ENCODE data around the gene MGST2. TPM values are rescaled to one million over a fixed set of nuclear protein-coding genes. Genes with fewer than 3 reads are reported as not detected.

MGST2 gene
- total RNA-seq, 1 experiment from 2014 or later = 39.0 TPM

DNA sequence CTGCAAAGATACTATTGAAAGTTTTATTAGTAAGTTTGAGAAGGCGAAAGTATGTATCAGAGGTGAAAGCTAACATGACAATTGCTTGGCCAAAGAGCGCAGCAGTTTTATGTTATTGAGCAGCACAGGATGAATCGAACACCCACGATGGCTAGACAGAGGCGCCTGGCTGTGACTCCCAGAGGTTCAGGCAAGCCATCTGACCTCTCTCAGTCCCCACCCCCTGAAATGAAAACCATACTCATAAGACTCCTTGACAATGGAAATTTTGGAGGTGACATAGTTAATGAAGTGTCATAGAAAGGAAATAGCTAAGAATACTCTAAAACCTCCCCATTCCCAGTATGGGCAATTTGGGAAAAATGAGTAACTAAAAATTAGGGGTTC lies 70.6 kb downstream of the MGST2 start:
- intact Hi-C loops (cut with micrococcal nuclease) = loop anchor here (5.0 to 10.0 kb wide), 4 partner anchors 169 to 689 kb away; partner anchors contain the start of gene CLGN
- Histone ChIP-seq H3K79me2 (ENCODE audit: low read length) (no peaks in the 10 kb centered on the region), H3K4me1 (ENCODE audit: insufficient read depth, low read length) (peaks cover 17% of the 10 kb centered on the region), H3K4me2 (ENCODE audit: low read length) (no peak overlapping the region), H3K9me2 (replicated peaks; ENCODE audit: low read length) (no peaks in the 10 kb centered on the region), H2AFZ (ENCODE audit: low read length) (no peak overlapping the region), H3K9me3 (ENCODE audit: low read length) (no peaks in the 10 kb centered on the region), H3K27me3 (ENCODE audit: low read length) (no peaks in the 10 kb centered on the region), H3K27ac (ENCODE audit: low read length) (no peak overlapping the region), H3F3A (ENCODE audit: low read length, unreplicated experiment) (no peaks in the 10 kb centered on the region), H4K20me1 (ENCODE audit: low read length) (no peaks in the 10 kb centered on the region), H3K4me3 (ENCODE audit: low read length) (no peak overlapping the region), H3K36me3 (ENCODE audit: low read depth, low read length) (no peaks in the 10 kb centered on the region), H3K9ac (ENCODE audit: low read length) (no peak overlapping the region)
- ChIA-PET CTCF (no interaction called here), POLR2A (ENCODE audit: unreplicated experiment) (interaction anchor here (0.6 kb wide), 2 partner anchors 13 to 70 kb away, joined by 4 to 17 read pairs; no protein-coding TSS in a partner anchor)
- DNase-seq = no peak
- ATAC-seq = no peak
- TF ChIP-seq, protein P1, sequence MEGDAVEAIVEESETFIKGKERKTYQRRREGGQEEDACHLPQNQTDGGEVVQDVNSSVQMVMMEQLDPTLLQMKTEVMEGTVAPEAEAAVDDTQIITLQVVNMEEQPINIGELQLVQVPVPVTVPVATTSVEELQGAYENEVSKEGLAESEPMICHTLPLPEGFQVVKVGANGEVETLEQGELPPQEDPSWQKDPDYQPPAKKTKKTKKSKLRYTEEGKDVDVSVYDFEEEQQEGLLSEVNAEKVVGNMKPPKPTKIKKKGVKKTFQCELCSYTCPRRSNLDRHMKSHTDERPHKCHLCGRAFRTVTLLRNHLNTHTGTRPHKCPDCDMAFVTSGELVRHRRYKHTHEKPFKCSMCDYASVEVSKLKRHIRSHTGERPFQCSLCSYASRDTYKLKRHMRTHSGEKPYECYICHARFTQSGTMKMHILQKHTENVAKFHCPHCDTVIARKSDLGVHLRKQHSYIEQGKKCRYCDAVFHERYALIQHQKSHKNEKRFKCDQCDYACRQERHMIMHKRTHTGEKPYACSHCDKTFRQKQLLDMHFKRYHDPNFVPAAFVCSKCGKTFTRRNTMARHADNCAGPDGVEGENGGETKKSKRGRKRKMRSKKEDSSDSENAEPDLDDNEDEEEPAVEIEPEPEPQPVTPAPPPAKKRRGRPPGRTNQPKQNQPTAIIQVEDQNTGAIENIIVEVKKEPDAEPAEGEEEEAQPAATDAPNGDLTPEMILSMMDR (conservative IDR thresholded peaks at IDR 0.05; ENCODE audit: low read depth, low read length) = no peak
- no peak for TF ChIP-seq EZH2 (IDR thresholded peaks at IDR 0.05; ENCODE audit: low read length, unreplicated experiment)
- no peak for TF ChIP-seq EZH2phosphoT487 (IDR thresholded peaks at IDR 0.05; ENCODE audit: borderline replicate concordance, low read length)
- BruUV-seq (replicated peaks) = no TSS peak

DNA sequence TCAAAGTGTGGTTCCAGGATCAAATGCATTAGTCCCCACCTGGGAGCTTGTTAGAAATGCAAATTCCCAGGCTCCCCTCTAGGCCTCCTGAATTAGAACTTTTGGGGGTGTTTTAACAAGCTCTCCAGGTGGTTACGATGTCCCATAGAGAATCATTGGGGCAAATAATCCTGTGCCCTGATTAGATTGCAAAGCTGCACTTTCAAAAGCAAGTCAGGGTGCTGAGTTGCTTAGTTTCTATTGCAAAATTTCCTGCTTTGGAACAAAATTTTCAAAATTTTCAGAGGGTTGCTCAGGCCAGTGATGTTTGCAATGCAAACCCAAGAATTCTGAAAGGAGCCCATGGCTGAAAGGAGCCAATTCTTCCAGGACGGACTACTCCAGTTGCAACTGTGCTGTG lies 71.0 kb downstream of the MGST2 start:
- ATAC-seq = no peak
- no peaks in the 10 kb centered on the region for H3K27me3 ChIP-seq (ENCODE audit: low read length)
- no peaks in the 10 kb centered on the region for H3F3A ChIP-seq (ENCODE audit: low read length, unreplicated experiment)
- peaks cover 18% of the 10 kb centered on the region for H3K4me1 ChIP-seq (ENCODE audit: insufficient read depth, low read length)
- BruUV-seq (replicated peaks) = no TSS peak
- H3K4me2 ChIP-seq (ENCODE audit: low read length) = no peak overlapping the region
- no peaks in the 10 kb centered on the region for H3K9me2 ChIP-seq (replicated peaks; ENCODE audit: low read length)
- no peaks in the 10 kb centered on the region for H4K20me1 ChIP-seq (ENCODE audit: low read length)
- TF ChIP-seq, protein P1 (conservative IDR thresholded peaks at IDR 0.05; ENCODE audit: low read depth, low read length) = no peak
- TF ChIP-seq EZH2phosphoT487 (IDR thresholded peaks at IDR 0.05; ENCODE audit: borderline replicate concordance, low read length) (no peak), EZH2 (IDR thresholded peaks at IDR 0.05; ENCODE audit: low read length, unreplicated experiment) (no peak)
- H2AFZ ChIP-seq (ENCODE audit: low read length) = no peak overlapping the region
- DNase-seq = no peak
- ChIA-PET POLR2A (ENCODE audit: unreplicated experiment) (interaction anchor here (0.6 kb wide), 2 partner anchors 12 to 70 kb away, joined by 4 to 17 read pairs; no protein-coding TSS in a partner anchor), CTCF (no interaction called here)
- H3K27ac ChIP-seq (ENCODE audit: low read length) = no peak overlapping the region
- H3K79me2 ChIP-seq (ENCODE audit: low read length) = no peaks in the 10 kb centered on the region
- H3K9me3 ChIP-seq (ENCODE audit: low read length) = no peaks in the 10 kb centered on the region
- intact Hi-C loops (cut with micrococcal nuclease) = loop anchor here (5.0 to 10.0 kb wide), 4 partner anchors 168 to 688 kb away; partner anchors contain the start of gene CLGN
- H3K36me3 ChIP-seq (ENCODE audit: low read depth, low read length) = no peaks in the 10 kb centered on the region
- H3K9ac ChIP-seq (ENCODE audit: low read length) = no peak overlapping the region
- H3K4me3 ChIP-seq (ENCODE audit: low read length) = no peak overlapping the region

DNA sequence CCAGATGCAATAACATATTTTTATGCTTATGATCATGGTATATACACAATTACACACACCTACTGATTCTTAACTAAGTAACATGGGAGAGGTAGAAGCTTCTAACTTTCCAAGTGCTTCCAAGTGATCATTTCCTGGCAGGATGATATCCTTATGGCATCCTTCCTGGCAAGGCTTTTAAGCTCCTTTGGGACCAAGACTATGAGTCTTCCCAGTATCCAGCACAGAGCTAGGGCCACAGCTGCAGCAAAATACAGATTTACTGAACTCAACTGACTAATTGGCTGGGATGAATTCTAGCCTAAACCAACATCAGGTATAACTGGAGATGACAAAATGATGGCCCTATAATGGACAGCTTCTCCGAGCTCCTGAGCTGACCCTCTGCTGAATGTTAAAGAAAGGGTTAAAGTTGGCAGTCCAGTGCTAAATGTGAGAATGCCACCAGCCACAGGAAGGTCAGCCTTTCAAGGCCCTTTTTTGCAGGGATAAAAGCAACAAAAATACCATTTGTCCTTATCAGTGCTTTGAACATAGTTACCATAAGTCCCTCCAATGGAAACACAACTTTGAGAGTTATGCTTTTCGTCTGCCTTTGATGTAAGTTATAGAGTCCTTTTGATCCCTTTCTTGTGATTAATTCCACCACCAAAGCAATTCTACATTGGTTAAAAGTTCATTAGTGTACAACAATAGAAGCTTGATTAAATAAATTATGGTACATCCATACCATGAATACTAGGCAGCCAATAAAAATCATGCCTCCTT lies 73.4 kb downstream of the MGST2 start:
- TF ChIP-seq EZH2 (IDR thresholded peaks at IDR 0.05; ENCODE audit: low read length, unreplicated experiment) = no peak
- TF ChIP-seq EZH2phosphoT487 (IDR thresholded peaks at IDR 0.05; ENCODE audit: borderline replicate concordance, low read length) = no peak
- TF ChIP-seq, protein P1 (conservative IDR thresholded peaks at IDR 0.05; ENCODE audit: low read depth, low read length) = no peak
- Histone ChIP-seq H3K27me3 (ENCODE audit: low read length) (no peaks in the 10 kb centered on the region), H3K79me2 (ENCODE audit: low read length) (no peaks in the 10 kb centered on the region), H3K9me3 (ENCODE audit: low read length) (no peaks in the 10 kb centered on the region), H3K4me2 (ENCODE audit: low read length) (no peak overlapping the region), H3K9me2 (replicated peaks; ENCODE audit: low read length) (no peaks in the 10 kb centered on the region), H3K4me3 (ENCODE audit: low read length) (no peak overlapping the region), H3K27ac (ENCODE audit: low read length) (no peak overlapping the region), H2AFZ (ENCODE audit: low read length) (no peak overlapping the region), H3K4me1 (ENCODE audit: insufficient read depth, low read length) (peaks cover 20% of the 10 kb centered on the region), H3F3A (ENCODE audit: low read length, unreplicated experiment) (no peaks in the 10 kb centered on the region), H3K9ac (ENCODE audit: low read length) (no peak overlapping the region), H3K36me3 (ENCODE audit: low read depth, low read length) (no peaks in the 10 kb centered on the region), H4K20me1 (ENCODE audit: low read length) (no peaks in the 10 kb centered on the region)
- BruUV-seq (replicated peaks) = no TSS peak
- intact Hi-C loops (cut with micrococcal nuclease) = loop anchor here (5.0 to 10.0 kb wide), 4 partner anchors 166 to 686 kb away; partner anchors contain the start of gene CLGN
- no peak for DNase-seq
- ChIA-PET CTCF (no interaction called here), POLR2A (ENCODE audit: unreplicated experiment) (no interaction called here)
- ATAC-seq = no peak
